GM13977 (cell line): Measurements from ENCODE around the gene DPF3.

Experiments
- DNase-seq: peaks from one replicate; pipeline ENCODE4 v3.0.0; 2012; ENCODE audit warnings: low spot score
- in situ Hi-C: fragments of 300-500 bp; cut with MboI; formaldehyde crosslinking; loops from one replicate; pipeline ENCODE4 v1.12.0; 2022; ENCODE audit warnings: low sequenced_read_pairs, low pct_unique_long_range_greater_than_20kb, mixed read lengths, inconsistent platforms; ENCODE audit not compliant: unreplicated experiment
- TF ChIP-seq, protein P1 (sequence below): IDR thresholded peaks from 2 replicates; pipeline ENCODE4 v1.5.1; 2012; ENCODE audit warnings: mild to moderate bottlenecking, control low read depth; ENCODE audit not compliant: insufficient read depth; ENCODE audit errors: extremely low read depth, missing control alignments

Gene DPF3

DNA sequence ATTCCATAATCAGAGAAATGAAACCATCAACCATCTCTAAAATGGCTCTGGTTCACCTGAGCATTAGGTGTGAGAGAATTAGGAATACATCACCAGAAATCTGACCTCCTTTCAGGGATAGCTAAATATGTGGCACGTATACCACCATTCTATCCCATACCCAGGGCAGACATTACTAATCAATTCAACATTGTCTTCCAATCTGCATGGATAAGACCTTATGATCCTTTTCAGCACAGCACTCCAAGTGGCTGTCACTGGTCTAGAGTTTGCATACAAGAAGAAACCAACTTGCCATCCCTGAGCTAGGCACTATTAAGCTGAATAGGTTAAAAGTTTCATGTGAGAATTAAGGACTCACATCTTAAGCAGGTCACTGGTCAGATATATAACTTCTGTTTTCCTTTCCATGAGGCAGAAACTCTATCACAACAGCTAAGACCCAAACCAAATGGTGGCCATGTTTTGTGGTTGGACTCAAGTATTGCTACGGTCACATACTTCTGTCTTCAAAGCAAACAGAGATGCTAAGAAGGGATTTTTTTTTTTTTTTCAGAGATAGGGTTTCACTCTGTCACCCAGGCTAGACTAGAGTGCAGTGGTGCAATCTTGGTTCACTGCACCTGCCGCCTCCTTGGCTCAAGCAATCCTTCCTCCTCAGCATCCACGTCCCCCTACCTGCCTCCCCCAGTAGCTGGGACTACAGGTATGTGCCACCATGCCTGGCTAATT, 249.0 kb downstream of the DPF3 start:
- DNase-seq: no peak
- in situ Hi-C loops: no loop called here
- TF ChIP-seq, protein P1, sequence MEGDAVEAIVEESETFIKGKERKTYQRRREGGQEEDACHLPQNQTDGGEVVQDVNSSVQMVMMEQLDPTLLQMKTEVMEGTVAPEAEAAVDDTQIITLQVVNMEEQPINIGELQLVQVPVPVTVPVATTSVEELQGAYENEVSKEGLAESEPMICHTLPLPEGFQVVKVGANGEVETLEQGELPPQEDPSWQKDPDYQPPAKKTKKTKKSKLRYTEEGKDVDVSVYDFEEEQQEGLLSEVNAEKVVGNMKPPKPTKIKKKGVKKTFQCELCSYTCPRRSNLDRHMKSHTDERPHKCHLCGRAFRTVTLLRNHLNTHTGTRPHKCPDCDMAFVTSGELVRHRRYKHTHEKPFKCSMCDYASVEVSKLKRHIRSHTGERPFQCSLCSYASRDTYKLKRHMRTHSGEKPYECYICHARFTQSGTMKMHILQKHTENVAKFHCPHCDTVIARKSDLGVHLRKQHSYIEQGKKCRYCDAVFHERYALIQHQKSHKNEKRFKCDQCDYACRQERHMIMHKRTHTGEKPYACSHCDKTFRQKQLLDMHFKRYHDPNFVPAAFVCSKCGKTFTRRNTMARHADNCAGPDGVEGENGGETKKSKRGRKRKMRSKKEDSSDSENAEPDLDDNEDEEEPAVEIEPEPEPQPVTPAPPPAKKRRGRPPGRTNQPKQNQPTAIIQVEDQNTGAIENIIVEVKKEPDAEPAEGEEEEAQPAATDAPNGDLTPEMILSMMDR: no peak

DNA sequence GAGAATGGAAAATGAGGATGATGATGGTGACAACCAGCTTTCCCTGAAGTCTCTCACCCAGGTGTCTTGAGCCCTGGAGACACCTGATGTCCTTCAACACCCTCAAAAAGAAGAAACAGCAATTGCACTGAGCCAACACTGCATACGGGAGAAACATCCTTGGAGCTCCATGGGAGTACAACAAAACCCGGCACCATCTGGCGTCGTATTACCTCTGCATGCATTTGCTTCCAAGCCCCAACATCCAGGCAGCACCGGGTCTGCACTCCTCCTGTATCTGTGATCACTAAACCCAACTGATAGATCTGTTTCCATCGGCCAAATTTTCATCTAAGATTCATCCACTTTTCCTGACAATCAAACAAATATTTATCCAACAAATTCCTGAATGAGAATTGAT, 249.9 kb downstream of the DPF3 start:
- TF ChIP-seq, protein P1: no peak
- in situ Hi-C loops: no loop called here
- no peak for DNase-seq

DNA sequence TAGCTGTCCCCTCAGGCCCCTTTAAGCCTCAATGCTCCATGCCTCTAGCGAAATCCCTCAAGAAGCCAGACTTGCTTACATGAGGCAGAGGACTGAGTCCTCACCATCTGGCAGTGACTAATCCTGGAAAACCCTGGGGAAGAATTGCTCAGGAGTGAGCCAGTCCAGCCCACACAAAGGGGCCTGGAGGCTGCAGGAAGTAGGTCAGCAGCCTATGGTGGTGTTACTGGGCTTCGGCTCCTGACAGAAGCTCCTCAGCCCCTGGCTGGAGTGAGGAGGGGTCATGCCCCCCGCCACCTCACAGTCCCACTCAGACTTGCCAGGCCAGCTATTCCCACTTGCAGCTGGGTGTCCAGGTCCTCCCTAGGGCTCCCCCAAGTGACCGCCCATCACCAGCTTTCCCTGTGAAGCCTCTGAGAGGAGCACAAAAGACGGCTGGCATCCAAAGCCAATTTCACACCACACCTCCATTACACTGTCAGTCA, 250.5 kb downstream of the DPF3 start:
- DNase-seq: no peak
- TF ChIP-seq, protein P1: no peak
- in situ Hi-C loops: no loop called here

DNA sequence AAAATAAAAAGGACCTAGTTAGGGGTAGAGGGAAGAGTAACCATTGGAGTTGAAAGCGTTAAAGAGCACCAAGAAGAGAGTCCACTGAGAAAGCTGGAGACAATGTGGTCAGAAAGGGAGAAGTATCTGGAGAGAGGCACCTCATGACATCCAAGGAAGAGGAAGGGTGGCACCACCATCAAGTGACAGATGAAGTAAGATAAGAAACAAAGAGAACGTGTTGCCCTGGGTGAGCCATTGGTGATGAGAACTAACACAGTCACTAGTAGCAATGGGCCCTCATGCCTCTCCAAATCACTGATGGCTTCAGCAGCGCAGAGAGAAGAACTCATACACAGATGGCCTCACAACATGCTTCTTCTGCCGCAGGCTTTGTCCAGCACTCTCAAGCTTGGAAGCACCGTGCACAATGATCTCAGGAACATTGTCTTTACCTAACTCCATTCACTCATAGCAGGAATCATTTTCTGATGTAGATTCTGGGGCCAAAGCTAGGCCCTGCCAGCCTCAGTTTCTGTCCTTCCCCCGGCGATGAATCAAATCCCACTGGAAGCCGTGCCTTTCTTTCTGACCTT, 252.9 kb downstream of the DPF3 start:
- no peak for DNase-seq
- in situ Hi-C loops: no loop called here
- TF ChIP-seq, protein P1: no peak

DNA sequence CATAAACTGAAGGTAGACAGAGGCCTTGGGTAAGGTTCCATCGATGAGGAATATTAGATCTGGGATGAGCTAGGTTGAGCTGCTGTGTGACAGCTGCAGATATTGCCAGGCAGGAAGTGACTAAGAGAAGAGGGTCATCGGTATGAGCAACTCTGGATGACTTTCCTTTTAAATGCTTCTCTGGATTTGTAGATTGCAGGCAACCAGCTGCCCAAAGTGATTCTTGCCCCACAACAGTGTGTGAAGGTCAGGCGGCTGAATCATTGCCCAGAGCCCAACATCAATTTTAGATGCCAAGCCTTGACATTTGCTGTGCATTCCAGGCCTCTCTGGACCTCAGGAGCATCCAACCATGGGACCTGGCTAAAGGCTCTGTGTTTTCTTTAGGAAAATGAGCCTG, 255.9 kb downstream of the DPF3 start:
- DNase-seq: no peak
- in situ Hi-C loops: no loop called here
- TF ChIP-seq, protein P1: no peak

DNA sequence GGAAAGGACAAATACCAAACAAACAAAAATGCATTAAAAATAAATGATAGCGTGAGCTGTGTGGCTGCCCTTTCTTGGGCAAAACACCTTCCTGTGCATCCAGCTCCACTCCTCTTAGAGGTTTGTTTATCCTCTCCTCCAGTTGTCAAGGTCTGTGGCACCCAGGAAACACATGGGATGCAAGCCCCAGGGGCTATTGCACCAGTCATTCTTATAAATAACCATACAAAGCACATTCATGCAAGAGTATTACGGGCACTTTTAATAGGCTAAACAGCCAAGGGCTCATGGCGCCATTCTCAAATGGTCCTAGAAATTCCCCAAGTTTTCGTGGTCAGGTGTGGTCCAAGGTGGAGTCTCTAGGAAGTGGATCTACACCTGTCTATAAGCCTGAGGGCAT, 257.0 kb downstream of the DPF3 start:
- DNase-seq: no peak
- in situ Hi-C loops: no loop called here
- TF ChIP-seq, protein P1: no peak
